K562 (cell line): ENCODE data around the gene ZBTB49. TPM values are rescaled to one million over a fixed set of nuclear protein-coding genes. Genes with fewer than 3 reads are reported as not detected.
A peak's percentile ranks its signal among the peaks of the same experiment; 100 is the strongest.

Source experiments
- ARNT ChIP-seq, 2 experiments: fragments of 450-650 bp; IDR thresholded peaks; 2 replicates each; pipeline ENCODE4 v1.6.1; 2016; ENCODE audit warnings: mild to moderate bottlenecking in 1 of 2
- CHAMP1 ChIP-seq: fragments of 450-650 bp; IDR thresholded peaks from 2 replicates; pipeline ENCODE4 v1.6.1; 2016; ENCODE audit warnings: mild to moderate bottlenecking
- CHD4 ChIP-seq: fragments of 200-600 bp; sonication (generic); IDR thresholded peaks from 3 replicates; pipeline ENCODE4 v1.6.1; 2012; ENCODE audit warnings: low read depth, mild to moderate bottlenecking, mixed read lengths, low read length, inconsistent platforms; ENCODE audit not compliant: insufficient read depth, insufficient replicate concordance, poor library complexity, severe bottlenecking
- COPS2 ChIP-seq: fragments of 450-650 bp; conservative IDR thresholded peaks from 2 replicates; pipeline ENCODE4 v1.6.1; 2016; ENCODE audit warnings: mild to moderate bottlenecking, moderate library complexity
- DNMT1 ChIP-seq: fragments of 450-650 bp; IDR thresholded peaks from 2 replicates; pipeline ENCODE4 v1.6.1; 2016; ENCODE audit warnings: antibody characterized with exemption, mild to moderate bottlenecking
- ETV6 ChIP-seq, 3 experiments: fragments of 150-350 bp in 1 of 3; sonication (generic) in 1 of 3; formaldehyde crosslinking in 1 of 3; IDR thresholded peaks; 2 replicates each; pipeline versions ENCODE4 v1.6.1 to v1.8.0; 2014 to 2022; ENCODE audit warnings: borderline replicate concordance in 2 of 3, low read depth in 2 of 3, antibody characterized with exemption in 1 of 3, low read length in 1 of 3, mild to moderate bottlenecking in 1 of 3, missing genetic modification reagents in 1 of 3
- JUNB ChIP-seq: fragments of 450-650 bp; formaldehyde crosslinking; conservative IDR thresholded peaks from 2 replicates; pipeline ENCODE4 v1.4.0; 2020; ENCODE audit warnings: mild to moderate bottlenecking
- L3MBTL2 ChIP-seq: fragments of 450-650 bp; IDR thresholded peaks from 2 replicates; pipeline ENCODE4 v1.6.1; 2016; ENCODE audit warnings: mild to moderate bottlenecking, moderate library complexity
- NFXL1 ChIP-seq: fragments of 450-650 bp; formaldehyde crosslinking; IDR thresholded peaks from 2 replicates; pipeline ENCODE4 v1.4.0; 2021; ENCODE audit warnings: mild to moderate bottlenecking
- POLR2A ChIP-seq: fragments of 450-650 bp; conservative IDR thresholded peaks from 2 replicates; pipeline ENCODE4 v1.6.1; 2016
- PPARD ChIP-seq: fragments of 250-450 bp; sonication (Bioruptor Pico); IDR thresholded peaks from 2 replicates; pipeline ENCODE4 v1.8.0; 2022; ENCODE audit warnings: inconsistent platforms, mild to moderate bottlenecking, moderate library complexity
- PTTG1 ChIP-seq: fragments of 450-650 bp; IDR thresholded peaks from 2 replicates; pipeline ENCODE4 v1.6.1; 2016; ENCODE audit warnings: low read depth, mild to moderate bottlenecking, missing genetic modification characterization, missing compliant biosample characterization
- SETDB1 ChIP-seq: IDR thresholded peaks from one replicate; pipeline ENCODE4 v1.6.1; 2012; ENCODE audit warnings: low read length, control low read depth, inconsistent platforms
- SIN3A ChIP-seq, 2 experiments: fragments of 150-350 bp in 1 of 2; IDR thresholded peaks; 2 replicates each; pipeline ENCODE4 v1.6.1; 2011 to 2016; ENCODE audit warnings: borderline replicate concordance in 2 of 2, low read depth in 2 of 2, low read length in 2 of 2, mild to moderate bottlenecking in 2 of 2, moderate library complexity in 2 of 2; ENCODE audit not compliant: control insufficient read depth in 1 of 2
- SMAD2 ChIP-seq: fragments of 150-350 bp; IDR thresholded peaks from 2 replicates; pipeline ENCODE4 v1.6.1; 2014; ENCODE audit warnings: low read depth, mild to moderate bottlenecking, low read length
- SREBF2 ChIP-seq: sonication (generic); formaldehyde crosslinking; IDR thresholded peaks from 2 replicates; pipeline ENCODE4 v1.4.0; 2020; ENCODE audit warnings: mild to moderate bottlenecking, missing genetic modification reagents
- TFAP4 ChIP-seq: sonication (generic); formaldehyde crosslinking; IDR thresholded peaks from 2 replicates; pipeline ENCODE4 v1.8.0; 2022; ENCODE audit warnings: missing genetic modification reagents, mild to moderate bottlenecking, moderate library complexity, borderline replicate concordance
- ZNF23 ChIP-seq: fragments of 250-450 bp; sonication (Bioruptor Pico); IDR thresholded peaks from 2 replicates; pipeline ENCODE4 v1.4.0; 2020; ENCODE audit warnings: mild to moderate bottlenecking
- ZNF253 ChIP-seq: fragments of 250-450 bp; sonication (Bioruptor Pico); conservative IDR thresholded peaks from 2 replicates; pipeline ENCODE4 v1.6.1; 2021; ENCODE audit warnings: mild to moderate bottlenecking
- ZNF347 ChIP-seq: fragments of 450-650 bp; formaldehyde crosslinking; IDR thresholded peaks from 2 replicates; pipeline ENCODE4 v1.4.0; 2020; ENCODE audit warnings: low read depth, mild to moderate bottlenecking, moderate library complexity
- ZNF584 ChIP-seq: fragments of 200-800 bp; sonication (Bioruptor generic); IDR thresholded peaks from 2 replicates; pipeline ENCODE4 v1.6.1; 2016; ENCODE audit warnings: low read depth, mild to moderate bottlenecking, missing genetic modification characterization, missing compliant biosample characterization
- polyA plus RNA-seq, 8 experiments: library from polyadenylated mRNA; depleted of rRNA in 4 of 8; stranded (reverse) in 5 of 8; unstranded in 3 of 8; fragments of >200 nt; fragmentation: Nextera tagmentation in 2 of 8; fragmentation: Illumina TruSeq in 1 of 8; extraction: Ambion mirVana in 2 of 8; extraction: Trizol in 1 of 8; gene quantifications; 2 replicates each; pipeline versions ENCODE4 v1.2.1 to v1.2.3, GENCODE V29; 2011 to 2014; ENCODE audit warnings: inconsistent platforms in 1 of 8, missing spikeins in 1 of 8
- total RNA-seq, 7 experiments: library from RNA; depleted of rRNA in 6 of 7; stranded (reverse); fragments of >200 nt in 6 of 7; fragmentation: Illumina TruSeq in 2 of 7; extraction: Trizol in 2 of 7; gene quantifications; 2 replicates each; pipeline versions ENCODE4 v1.2.1 to v1.2.3, GENCODE V29; 2011 to 2021; ENCODE audit warnings: low replicate concordance in 1 of 7
- TF ChIP-seq, protein P1 (sequence below), 2 experiments: fragments of 450-650 bp; conservative IDR thresholded peaks; 2 replicates each; pipeline ENCODE4 v1.6.1; 2017; ENCODE audit warnings: mild to moderate bottlenecking in 2 of 2, moderate library complexity in 2 of 2
- TF ChIP-seq, protein P2 (sequence below): fragments of 250-450 bp; sonication (Bioruptor Pico); IDR thresholded peaks from 2 replicates; pipeline ENCODE4 v1.9.0; 2021; ENCODE audit warnings: mild to moderate bottlenecking

The ZBTB49 gene
- total and polyA plus RNA-seq, 9 of the 15 experiments (the other 6 are each of a cell fraction or from before 2014, with no cell fraction given): 0.49 to 8.0 (median 4.2) TPM

GRCh38 chr4:4289941-4290850 is at the start of gene ZBTB49, which contains the start of gene LYAR (continued):
- TF ChIP-seq SMAD2 (no peak), POLR2A (peak; percentile 92), ZNF23 (CRISPR knock-in tag) (no peak), TFAP4 (CRISPR knock-in tag) (peak; percentile 91), DNMT1 (no peak), PPARD (no peak), ZNF584 (no peak), ZNF253 (CRISPR knock-in tag) (no peak), ETV6 (IDR thresholded peaks at IDR 0.05; ENCODE audit: borderline replicate concordance in 1 of 2, low read depth in 2 of 2, low read length in 1 of 2) (no peak), ETV6 (CRISPR knock-in tag; IDR thresholded peaks at IDR 0.05; ENCODE audit: borderline replicate concordance) (no peak), NFXL1 (CRISPR knock-in tag) (no peak), CHD4 (no peak), SETDB1 (peak; percentile 59), COPS2 (no peak), ZNF347 (CRISPR knock-in tag) (no peak), L3MBTL2 (peak; percentile 92), SREBF2 (CRISPR knock-in tag) (no peak), PTTG1 (tag) (no peak), CHAMP1 (no peak), JUNB (CRISPR knock-in tag) (no peak), SIN3A (IDR thresholded peaks at IDR 0.05; ENCODE audit: borderline replicate concordance in 2 of 2, control insufficient read depth in 1 of 2, low read depth in 2 of 2, low read length in 2 of 2) (peak; percentile 93 to 96; a peak in 3 of 4 replicates), ARNT (IDR thresholded peaks at IDR 0.05) (no peak)
- TF ChIP-seq, protein P1, sequence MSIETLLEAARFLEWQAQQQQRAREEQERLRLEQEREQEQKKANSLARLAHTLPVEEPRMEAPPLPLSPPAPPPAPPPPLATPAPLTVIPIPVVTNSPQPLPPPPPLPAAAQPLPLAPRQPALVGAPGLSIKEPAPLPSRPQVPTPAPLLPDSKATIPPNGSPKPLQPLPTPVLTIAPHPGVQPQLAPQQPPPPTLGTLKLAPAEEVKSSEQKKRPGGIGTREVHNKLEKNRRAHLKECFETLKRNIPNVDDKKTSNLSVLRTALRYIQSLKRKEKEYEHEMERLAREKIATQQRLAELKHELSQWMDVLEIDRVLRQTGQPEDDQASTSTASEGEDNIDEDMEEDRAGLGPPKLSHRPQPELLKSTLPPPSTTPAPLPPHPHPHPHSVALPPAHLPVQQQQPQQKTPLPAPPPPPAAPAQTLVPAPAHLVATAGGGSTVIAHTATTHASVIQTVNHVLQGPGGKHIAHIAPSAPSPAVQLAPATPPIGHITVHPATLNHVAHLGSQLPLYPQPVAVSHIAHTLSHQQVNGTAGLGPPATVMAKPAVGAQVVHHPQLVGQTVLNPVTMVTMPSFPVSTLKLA (conservative IDR thresholded peaks at IDR 0.05): peak; percentile 99
- TF ChIP-seq, protein P2, sequence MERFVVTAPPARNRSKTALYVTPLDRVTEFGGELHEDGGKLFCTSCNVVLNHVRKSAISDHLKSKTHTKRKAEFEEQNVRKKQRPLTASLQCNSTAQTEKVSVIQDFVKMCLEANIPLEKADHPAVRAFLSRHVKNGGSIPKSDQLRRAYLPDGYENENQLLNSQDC (CRISPR knock-in tag): no peak
